Measurements from ENCODE around the gene NKAIN2.
"Not testable (repeated sequence)": the region's sequence is repeated elsewhere in the genome, so short reads cannot be mapped to it uniquely, and the experiment has no call there.

The NKAIN2 gene

GRCh38 chr6:124090491-124090890 lies 286.8 kb downstream of the NKAIN2 start:
- DNase-seq (ENCODE audit: low spot score), result no peak

GRCh38 chr6:124099520-124099919 lies 295.9 kb downstream of the NKAIN2 start:
- DNase-seq (ENCODE audit: low spot score), result no peak

- no peak for DNase-seq (ENCODE audit: low spot score)
These were observed 306.8 kb downstream of the NKAIN2 start for GRCh38 chr6:124110514-124110913.

GRCh38 chr6:124119596-124119995 lies 315.9 kb downstream of the NKAIN2 start:
- no peak for DNase-seq (ENCODE audit: low spot score)

GRCh38 chr6:124123617-124124209 lies 320.0 kb downstream of the NKAIN2 start:
- no peak for DNase-seq (ENCODE audit: low spot score)

GRCh38 chr6:124131259-124131658 lies 327.6 kb downstream of the NKAIN2 start:
- DNase-seq (ENCODE audit: low spot score), result no peak

- no peak for DNase-seq (ENCODE audit: low spot score)
These were observed 328.1 kb downstream of the NKAIN2 start for GRCh38 chr6:124131779-124132178.

- no peak for DNase-seq (ENCODE audit: low spot score)
These were observed 328.6 kb downstream of the NKAIN2 start for GRCh38 chr6:124132256-124132655.

GRCh38 chr6:124142852-124143251 lies 339.2 kb downstream of the NKAIN2 start:
- no peak for DNase-seq (ENCODE audit: low spot score)

- no peak for DNase-seq (ENCODE audit: low spot score)
These were observed 339.8 kb downstream of the NKAIN2 start for GRCh38 chr6:124143435-124143834.

GRCh38 chr6:124147621-124148020 lies 344.0 kb downstream of the NKAIN2 start:
- no peak for DNase-seq (ENCODE audit: low spot score)

GRCh38 chr6:124148236-124148957 lies 344.7 kb downstream of the NKAIN2 start:
- DNase-seq (ENCODE audit: low spot score), result no peak

- DNase-seq (ENCODE audit: low spot score), result no peak
These were observed 346.0 kb downstream of the NKAIN2 start for GRCh38 chr6:124149646-124150045.

- DNase-seq (ENCODE audit: low spot score), result no peak
These were observed 354.4 kb downstream of the NKAIN2 start for GRCh38 chr6:124158024-124158423.

GRCh38 chr6:124163676-124164075 lies 360.0 kb downstream of the NKAIN2 start:
- DNase-seq (ENCODE audit: low spot score), result no peak

GRCh38 chr6:124164343-124164742 lies 360.7 kb downstream of the NKAIN2 start:
- DNase-seq (ENCODE audit: low spot score), result no peak

GRCh38 chr6:124167249-124167648 lies 363.6 kb downstream of the NKAIN2 start:
- DNase-seq (ENCODE audit: low spot score), result not testable (repeated sequence)

- no peak for DNase-seq (ENCODE audit: low spot score)
These were observed 386.6 kb downstream of the NKAIN2 start for GRCh38 chr6:124190256-124190655.

GRCh38 chr6:124193132-124193531 lies 389.5 kb downstream of the NKAIN2 start:
- DNase-seq (ENCODE audit: low spot score), result no peak

- no peak for DNase-seq (ENCODE audit: low spot score)
These were observed 393.5 kb downstream of the NKAIN2 start for GRCh38 chr6:124197148-124197547.

GRCh38 chr6:124199286-124199685 lies 395.6 kb downstream of the NKAIN2 start:
- DNase-seq (ENCODE audit: low spot score), result no peak

GRCh38 chr6:124200661-124201060 lies 397.0 kb downstream of the NKAIN2 start:
- no peak for DNase-seq (ENCODE audit: low spot score)

- DNase-seq (ENCODE audit: low spot score), result no peak
These were observed 399.6 kb downstream of the NKAIN2 start for GRCh38 chr6:124203101-124203811.
